Activated CD4-positive, CD25-positive, alpha-beta regulatory T cell treated with anti-CD3 and anti-CD28 coated beads, Interleukin-2, amount 50 U/mL, for 16 hours (primary cell): ENCODE measurements around the gene NXN.
"Not testable (repeated sequence)": the region's sequence is repeated elsewhere in the genome, so short reads cannot be mapped to it uniquely, and the experiment has no call there.

Source experiments
- DNase-seq: peaks from one replicate; pipeline ENCODE4 v3.0.0-alpha.2; 2020; ENCODE audit warnings: low read depth, low spot score

The NXN gene

DNA sequence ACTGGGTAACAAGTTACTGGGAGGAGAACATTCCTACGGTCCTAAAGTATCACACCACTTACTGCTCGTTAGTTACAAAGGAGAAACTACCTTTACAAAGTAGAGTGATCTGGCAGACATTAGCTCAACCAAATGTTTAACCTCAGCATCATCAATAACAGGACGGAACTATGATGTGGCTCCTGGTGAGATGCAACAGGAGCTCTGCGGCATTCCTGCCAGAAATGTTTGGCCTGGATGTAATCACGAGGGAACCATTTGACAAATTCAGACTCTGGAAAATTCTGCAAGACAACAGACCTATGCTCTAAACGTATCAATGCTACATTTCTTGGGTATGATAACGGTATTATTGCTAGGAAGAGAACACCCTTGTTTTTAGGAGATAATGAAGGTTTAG, 117.0 kb downstream of the NXN start:
- no peak for DNase-seq

DNA sequence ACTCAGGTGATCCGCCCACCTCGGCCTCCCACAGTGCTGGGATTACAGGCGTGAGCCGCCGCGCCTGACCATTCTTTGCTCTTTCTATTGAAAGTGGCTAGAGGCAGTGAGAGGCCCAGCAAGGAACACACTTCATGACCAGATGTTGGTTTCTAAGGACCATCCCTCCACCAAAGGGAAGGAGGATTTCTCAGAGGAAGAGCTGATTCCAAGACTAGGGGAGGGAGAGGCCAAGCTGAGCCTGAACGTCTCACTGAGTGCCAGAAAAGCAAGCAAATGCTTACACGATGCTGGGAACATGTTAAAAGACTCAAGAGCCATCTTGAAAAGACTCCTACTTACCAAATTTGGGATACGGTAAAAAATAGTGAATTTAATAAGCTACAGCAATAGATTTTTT, 118.2 kb downstream of the NXN start:
- no peak for DNase-seq

DNA sequence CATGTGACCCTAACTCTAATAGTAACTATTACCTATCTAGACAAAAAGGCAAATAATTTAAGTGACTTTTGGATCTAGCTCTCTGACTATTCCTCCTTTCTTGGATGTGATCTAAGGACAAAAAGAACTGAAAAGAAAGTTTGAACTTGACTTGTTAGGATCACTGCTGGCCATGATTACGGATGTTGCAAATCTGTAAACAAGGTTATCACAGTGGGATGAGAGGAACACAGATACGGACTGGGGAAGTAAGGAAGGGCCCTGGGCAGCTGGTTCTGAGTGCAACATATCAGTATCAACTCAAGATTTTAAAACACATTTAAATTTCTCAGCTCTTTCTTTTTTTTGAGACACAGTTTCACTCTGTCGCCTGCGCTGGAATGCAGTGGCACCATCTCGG, 118.8 kb downstream of the NXN start:
- no peak for DNase-seq

DNA sequence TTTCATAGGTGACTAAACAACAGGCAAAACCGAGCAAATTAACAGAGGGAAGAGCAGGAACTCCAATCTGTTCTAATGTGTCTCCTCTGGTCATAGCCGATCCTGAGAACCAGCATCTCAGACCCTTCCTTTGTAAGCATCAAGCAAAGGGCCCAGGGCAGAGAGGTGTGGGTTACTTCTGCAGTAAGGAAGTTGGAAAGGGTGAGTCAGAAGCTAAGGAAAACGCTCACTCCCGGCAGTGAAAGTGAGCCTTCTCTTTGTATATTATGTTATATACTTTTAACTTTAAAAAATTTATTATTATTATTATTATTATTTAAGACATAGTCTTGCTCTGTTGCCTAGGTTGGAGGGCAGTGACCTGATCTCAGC, 119.8 kb downstream of the NXN start:
- DNase-seq, result no peak

DNA sequence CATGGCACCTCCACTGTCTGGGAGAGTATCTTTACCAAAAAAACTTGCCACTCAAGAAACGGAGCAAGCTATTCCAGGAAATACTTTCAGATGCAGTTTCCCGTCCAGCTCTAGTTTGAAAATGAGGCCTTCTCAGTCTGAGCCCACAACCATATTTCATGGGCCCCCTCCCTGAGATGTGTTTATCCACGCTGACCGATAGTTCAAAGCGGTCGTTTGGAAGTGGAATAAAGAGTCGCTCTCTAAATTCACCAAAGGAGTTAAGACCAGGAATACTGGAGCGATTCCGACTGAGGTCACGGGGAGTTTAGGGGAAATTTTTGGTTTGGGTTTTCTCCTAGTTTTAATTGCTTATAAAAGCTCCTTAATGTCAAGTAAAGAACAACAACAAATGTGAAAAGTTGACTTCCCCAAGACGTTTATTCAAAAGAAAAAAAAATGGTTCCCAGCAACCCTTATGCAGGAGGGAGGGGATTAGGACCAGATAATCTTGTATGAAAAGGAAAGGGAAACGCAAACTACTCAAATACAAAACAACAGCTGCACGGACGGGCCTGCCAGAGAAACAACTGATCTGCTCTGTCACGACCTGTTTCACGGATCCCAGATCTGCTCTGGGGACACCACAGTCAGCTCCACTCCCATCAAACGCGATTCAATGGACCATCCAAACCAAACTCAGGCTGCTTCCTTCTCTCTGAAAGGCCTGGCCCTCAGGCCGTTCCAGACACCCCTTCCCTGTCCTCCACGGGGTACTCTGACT, 120.3 kb downstream of the NXN start:
- no peak for DNase-seq

DNA sequence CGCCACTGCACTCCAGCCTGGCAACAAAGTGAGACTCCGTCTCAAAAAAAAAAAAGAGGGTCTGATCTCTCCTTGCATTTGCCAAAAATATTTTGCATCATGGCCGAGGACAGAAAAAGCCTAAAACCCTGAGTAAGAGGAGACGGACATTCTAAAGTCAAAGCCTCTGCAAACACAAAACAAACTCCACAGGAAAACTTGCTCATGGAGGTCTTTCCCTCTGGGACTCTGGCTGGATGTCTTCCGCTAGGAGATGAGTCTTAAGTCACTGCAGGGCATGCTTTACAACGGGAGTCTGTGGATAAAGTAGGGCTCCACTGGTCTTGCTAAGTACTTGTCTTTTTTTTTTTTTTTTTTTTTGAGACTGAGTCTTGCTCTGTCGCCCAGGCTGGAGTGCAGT, 123.4 kb downstream of the NXN start:
- no peak for DNase-seq

DNA sequence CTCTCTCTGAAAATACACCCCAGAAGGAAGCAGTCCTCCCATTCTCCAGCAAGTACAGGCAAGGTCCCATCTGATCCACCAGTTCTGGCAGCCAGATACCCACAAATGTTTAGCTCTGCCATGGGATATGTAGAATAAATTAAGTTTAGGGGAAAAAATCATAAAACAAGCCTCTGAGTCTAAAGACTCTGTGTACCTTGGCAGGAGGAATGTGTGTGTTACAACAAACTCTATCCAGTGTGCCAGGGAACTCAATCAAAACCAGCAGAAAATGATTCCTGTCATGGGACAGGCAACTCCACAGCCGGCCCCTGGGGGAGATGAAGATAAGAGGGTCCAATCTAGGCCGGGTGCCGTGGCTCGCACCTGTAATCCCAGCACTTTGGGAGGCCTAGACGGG, 124.0 kb downstream of the NXN start:
- DNase-seq, result no peak

DNA sequence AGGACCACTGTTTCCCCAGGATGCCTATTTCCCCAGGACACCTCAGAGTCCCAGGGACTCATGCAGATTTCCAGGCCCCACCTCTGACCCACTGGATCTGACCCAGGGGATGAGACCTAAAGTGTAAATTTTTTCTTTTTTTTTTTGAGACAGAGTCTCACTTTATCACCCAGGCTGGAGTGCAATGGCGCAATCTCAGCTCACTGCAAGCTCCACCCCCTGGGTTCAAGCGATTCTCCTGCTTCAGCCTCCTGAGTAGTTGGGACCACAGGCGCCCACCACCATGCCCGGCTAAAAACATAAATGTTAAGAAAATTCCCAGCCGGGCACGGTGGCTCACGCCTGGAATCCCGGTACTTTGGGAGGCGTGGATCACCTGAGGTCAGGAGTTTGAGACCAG, 126.7 kb downstream of the NXN start:
- not testable (repeated sequence) for DNase-seq

DNA sequence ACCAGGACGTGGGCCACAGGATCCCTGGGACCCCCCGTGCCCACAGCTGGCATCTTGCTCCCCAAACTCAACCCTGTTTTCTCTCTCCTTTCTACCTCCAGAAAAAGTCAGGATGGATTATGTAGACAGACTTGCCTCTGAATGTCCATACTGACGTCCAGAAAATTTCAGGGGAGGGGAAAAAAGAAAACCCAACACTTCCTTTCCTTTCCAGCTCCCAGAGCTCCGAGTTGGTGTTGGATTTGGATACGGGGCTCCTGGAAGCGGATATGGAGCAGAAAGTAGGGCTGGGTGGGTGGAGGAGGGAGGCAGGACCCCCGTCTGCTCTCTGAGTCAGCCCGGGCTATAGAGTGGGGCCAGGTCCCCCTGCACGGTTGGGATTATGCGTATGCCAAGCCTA, 127.2 kb downstream of the NXN start:
- DNase-seq, result no peak

DNA sequence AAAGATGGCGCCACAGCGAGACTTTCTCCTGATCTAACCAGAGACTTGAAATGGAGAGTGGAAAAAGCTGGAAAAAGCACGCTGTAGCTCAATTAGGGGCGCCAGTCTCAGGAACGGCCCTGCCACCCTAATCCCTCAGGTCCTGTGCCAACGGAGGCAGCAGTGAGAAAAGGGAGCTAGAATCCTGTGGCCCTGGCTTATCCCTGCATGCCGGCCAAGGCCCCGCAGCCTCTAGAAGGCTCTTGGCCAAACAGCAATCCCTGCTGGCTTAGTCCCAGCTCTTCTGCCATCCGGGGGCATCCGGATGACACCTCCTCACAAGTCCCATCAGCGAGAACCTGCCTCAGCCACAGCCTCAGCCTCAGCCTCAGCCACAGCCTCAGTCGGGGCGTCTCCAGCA, 127.7 kb downstream of the NXN start:
- no peak for DNase-seq

DNA sequence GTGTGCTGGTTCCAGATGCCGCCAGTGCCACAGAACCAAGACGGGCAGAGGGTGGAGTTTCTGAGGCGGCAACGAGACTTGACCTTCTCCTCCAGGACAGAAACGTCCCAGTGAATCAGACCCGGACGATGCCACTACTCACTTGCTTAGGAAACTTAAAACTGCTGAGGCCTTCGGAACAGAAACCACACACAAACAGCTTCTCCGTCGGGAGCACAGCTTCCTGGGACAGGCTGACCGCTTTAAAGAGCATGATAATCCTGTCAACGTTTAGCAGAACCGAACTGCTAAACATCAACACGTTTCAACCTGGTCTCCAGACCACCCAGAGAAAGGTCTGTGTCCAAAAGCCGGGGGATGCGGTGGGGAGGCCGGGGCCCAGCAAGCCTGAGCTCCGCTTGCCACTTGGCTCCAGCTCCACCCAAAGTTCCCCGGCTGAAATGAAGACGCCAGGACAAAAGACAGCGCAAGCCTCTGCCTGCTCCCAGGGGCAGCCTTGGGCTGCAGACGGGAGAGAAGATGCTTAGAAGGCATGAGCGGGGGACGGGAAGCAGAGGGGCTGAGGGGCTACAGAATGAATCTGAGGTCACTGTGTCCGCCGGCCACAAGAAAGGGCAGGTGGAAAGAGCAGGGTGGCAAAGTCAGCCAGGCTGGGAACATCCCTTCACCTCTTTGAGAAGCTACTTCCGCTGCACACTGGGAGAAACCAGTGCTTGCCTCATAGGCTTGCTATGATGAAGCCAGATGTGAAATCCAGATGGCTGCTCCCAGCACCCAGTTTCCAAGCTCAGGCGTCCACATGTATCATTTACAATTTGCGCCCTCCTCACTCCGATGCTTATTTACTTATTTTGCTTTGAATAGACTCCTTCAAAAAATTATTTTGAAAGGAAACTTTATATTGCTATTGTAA, 128.5 kb downstream of the NXN start:
- no peak for DNase-seq

DNA sequence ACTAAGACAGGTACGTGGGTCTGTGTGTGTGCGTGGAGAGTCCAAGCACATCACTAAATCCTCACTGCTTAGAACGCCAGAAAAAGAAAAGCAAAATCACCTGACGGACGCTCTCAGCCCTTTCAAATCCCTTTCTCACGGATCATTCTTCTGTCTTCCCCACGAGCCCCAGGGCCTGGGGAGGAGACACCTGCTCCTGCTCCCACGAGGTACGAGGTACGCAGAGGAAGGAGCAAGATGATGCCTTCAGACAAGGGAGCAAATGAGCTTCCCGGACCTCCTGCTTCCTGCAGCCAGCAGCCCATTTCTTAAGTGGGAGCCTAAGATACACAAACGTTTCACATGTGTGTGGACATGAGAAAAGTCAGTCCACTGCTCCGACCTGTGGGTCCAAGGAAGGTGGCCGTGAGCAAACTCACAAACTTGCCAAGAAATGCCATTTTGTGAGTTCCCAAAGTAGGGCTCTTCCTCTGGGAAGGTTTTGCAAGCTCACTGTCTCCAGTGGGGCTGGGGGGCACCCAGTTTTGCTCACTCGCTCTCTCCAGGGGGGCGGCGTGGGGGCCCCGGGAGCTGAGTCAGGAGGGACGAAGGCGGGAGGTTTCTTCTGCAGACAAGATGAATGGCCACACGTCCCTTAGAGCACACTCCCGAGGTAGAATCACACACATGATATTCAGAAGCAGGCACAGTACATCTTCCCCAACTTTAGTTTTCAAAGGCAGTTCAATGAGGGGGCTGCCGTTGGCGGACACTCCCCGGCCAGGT, 129.3 kb downstream of the NXN start:
- DNase-seq, result no peak

DNA sequence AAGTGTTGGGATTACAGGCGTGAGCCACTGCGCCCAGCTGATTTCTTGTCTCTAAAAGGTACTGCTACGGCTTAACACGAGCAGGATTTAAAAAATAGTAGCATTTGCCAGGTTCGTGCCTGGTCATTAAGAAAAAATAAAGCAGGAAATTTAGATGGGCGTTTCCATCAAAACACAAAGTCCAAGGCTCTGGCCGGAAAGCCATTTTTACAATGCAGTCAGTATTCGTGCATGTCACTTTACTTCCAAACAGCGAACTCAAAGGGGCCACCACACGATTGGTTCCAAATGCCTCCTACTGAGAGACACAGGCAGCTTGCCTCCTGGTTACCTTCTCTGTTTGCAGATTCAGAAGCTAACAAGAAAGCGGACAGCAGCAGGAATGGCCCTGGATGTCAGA, 131.2 kb downstream of the NXN start:
- DNase-seq, result no peak

DNA sequence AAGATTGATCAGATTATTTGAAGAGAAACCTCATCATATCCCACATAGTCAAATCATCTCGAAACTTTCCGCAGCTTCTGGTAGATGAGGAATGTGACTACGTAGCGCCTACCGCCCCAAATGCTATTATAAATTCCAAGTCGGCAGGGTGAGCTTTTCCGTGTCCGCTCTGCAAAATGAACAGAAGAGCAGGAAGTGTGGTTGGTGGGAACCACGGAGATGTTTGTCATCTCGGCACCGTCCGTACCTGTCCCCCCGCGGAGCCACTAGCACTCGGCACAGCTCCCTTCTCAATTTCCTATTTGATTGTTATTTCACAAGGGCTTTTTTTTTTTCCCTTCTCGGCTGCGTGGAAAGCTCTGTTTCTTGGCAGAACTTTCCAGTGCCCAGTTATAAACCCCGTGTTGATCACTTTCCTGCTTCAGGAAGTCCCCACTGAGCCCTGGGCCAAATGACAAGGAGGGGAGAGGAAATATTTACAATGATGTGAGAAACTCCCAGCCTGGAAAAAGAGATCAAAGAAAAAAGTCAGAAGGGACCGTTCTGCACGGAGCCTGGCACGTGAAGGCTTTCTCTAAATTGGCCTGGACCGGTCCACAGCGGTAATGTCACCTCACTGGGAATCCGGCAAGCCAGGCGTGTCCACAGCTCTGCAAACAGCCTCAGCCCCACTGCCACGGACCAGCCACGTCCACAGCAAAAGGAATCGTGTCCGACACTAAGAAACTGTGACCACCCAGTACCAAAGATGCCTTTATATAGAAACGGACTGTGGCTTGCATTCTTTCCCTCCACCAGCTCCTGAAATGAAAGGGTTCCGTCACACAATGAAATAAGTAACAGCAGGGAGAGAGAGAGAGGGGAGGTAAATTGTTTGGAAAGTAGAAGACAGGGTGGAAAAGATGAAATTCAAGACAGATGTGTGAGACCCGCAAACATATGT, 132.4 kb downstream of the NXN start:
- DNase-seq, result no peak

DNA sequence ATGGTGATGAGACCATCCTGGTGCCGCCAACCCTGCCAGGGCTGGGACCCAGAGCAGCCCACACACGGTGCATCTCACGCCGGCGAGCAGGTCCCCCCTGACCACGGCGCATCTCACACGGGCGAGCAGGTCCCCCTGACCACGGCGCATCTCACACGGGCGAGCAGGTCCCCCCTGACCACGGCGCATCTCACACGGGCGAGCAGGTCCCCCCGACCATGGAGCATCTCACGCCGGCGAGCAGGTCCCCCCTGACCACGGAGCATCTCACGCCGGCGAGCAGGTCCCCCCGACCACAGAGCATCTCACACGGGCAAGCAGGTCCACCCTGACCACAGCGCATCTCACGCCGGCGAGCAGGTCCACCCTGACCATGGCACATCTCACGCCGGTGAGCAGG, 138.3 kb downstream of the NXN start:
- no peak for DNase-seq

DNA sequence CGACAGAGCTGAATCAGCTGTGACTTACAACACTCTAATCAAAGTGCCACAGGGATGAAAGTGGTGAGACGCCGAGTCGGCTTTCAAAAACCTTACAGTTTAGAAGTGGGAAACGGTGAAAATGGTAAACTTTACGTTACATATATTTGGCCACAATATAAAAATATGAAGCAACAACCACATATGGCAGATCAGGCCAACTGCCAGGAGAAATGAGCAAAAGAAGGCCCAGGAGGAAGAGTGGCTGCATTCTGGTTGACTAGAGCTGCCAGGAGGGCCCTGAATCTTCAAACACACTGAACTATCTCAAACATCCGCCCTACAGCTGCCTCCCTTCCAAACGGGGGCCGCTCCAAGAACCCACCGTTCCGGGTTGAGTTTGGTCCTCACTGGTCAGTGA, 141.1 kb downstream of the NXN start:
- DNase-seq, result no peak

DNA sequence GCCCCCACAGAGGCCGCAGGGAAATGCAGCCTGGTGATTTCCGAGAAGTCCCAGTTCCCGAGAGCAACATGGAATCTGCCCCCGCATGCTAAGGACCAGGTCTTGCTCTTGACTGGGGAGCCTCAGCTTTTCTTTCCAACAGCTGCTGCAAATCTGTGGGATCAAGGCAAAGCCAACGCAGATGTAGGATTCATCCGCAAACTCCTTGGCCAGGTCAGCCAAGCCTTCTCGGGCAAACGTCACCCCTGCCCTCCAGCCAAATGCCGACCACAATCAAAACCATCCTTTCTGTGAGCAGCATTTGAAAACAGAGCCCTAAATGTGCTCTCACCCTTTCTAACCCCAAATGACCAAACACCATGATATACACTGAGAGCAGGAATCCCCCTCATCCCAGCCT, 143.4 kb downstream of the NXN start:
- no peak for DNase-seq

DNA sequence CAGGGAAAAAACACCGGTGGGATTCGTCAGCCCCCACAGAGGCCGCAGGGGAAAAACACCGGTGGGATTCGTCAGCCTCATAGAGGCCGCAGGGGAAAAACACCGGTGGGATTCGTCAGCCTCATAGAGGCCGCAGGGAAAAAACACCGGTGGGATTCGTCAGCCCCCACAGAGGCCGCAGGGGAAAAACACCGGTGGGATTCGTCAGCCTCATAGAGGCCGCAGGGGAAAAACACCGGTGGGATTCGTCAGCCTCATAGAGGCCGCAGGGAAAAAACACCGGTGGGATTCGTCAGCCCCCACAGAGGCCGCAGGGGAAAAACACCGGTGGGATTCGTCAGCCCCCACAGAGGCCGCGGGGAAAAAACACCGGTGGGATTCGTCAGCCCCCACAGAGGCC, 143.9 kb downstream of the NXN start:
- DNase-seq, result not testable (repeated sequence)

DNA sequence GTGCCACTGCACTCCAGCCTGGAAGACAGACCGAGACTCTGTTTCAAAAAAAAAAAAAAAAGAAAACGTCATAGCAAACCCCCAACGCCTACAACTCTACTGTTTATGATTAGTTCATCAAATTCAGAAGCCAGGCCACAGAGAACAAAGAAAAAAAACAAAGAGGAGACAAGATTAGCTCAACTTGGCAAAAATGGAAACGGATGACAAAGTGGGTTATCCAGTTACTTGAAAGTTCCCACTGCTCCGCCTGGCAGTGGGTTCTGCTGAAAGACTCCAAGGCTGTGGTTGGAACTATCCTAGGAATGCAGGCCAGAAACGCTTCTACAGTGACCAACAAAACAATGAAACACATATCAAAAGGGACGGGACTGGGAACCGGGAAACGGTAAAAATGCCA, 144.3 kb downstream of the NXN start:
- no peak for DNase-seq

DNA sequence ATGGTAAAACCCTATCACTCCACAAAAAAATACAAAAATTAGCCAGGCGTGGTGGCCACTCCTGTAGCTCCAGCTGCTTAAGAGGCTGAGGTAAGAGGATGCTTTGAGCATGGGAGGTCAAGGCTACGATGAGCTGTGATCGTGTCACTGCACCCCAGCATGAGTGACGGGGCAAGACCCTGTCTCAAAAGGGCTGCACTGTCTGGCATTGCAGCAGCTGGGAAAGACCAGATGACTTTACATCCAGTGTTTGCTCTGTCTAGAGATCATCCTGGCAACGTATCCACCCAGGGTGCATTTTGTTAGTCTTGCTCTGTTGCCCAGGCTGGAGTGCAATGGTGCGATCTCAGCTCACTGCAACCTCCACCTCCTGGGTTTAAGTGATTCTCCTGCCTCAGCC, 145.4 kb downstream of the NXN start:
- DNase-seq, result no peak

DNA sequence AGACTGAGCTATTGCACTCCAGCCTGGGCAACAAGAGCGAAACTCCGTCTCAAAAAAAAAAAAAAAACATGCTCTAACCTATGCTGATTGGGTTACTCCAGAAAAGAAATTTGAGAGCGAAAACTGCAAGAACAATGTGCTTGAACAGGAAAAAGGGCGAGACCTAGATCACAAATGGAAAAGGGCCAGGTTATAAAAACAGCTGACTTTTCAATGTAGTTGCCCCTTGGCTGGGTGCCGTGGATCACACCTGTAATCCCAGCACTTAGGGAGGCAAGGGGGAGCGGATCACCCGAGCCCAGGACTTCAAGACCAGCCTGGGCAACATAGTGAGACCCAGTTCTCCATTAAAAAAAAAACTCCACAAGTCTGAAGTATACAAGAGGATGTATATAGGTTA, 148.6 kb downstream of the NXN start:
- DNase-seq, result no peak
